Effector memory CD4-positive, alpha-beta T cell (primary cell): Measurements from ENCODE around the gene BASP1.

ENCODE experiments used
- DNase-seq, 3 donors: peaks; one replicate each; pipeline ENCODE4 v3.0.0-alpha.2; 2020
- H3K27ac ChIP-seq: 2 replicates; pipeline ENCODE4 v1.7.0; 2013; ENCODE audit warnings: mild to moderate bottlenecking, low read length, moderate library complexity; ENCODE audit not compliant: insufficient read depth, poor library complexity, severe bottlenecking
- H3K27me3 ChIP-seq: replicated peaks from 2 replicates; pipeline ENCODE4 v1.7.0; 2013; ENCODE audit warnings: mild to moderate bottlenecking, low read length; ENCODE audit not compliant: insufficient read depth, control insufficient read depth, poor library complexity, severe bottlenecking
- H3K36me3 ChIP-seq: 2 replicates; pipeline ENCODE4 v1.7.0; 2013; ENCODE audit warnings: mild to moderate bottlenecking, low read length, moderate library complexity; ENCODE audit not compliant: control insufficient read depth, insufficient read depth
- H3K4me1 ChIP-seq: 2 replicates; pipeline ENCODE4 v1.7.0; 2013; ENCODE audit warnings: low read length, mild to moderate bottlenecking; ENCODE audit not compliant: control insufficient read depth, insufficient read depth, poor library complexity, severe bottlenecking
- H3K4me3 ChIP-seq: 2 replicates; pipeline ENCODE4 v1.7.0; 2013; ENCODE audit warnings: low read length, low read depth, mild to moderate bottlenecking; ENCODE audit not compliant: insufficient read depth, poor library complexity, severe bottlenecking
- H3K9me3 ChIP-seq: 2 replicates; pipeline ENCODE4 v1.7.0; 2013; ENCODE audit warnings: mild to moderate bottlenecking, low read length, moderate library complexity; ENCODE audit not compliant: control insufficient read depth

The BASP1 gene

DNA sequence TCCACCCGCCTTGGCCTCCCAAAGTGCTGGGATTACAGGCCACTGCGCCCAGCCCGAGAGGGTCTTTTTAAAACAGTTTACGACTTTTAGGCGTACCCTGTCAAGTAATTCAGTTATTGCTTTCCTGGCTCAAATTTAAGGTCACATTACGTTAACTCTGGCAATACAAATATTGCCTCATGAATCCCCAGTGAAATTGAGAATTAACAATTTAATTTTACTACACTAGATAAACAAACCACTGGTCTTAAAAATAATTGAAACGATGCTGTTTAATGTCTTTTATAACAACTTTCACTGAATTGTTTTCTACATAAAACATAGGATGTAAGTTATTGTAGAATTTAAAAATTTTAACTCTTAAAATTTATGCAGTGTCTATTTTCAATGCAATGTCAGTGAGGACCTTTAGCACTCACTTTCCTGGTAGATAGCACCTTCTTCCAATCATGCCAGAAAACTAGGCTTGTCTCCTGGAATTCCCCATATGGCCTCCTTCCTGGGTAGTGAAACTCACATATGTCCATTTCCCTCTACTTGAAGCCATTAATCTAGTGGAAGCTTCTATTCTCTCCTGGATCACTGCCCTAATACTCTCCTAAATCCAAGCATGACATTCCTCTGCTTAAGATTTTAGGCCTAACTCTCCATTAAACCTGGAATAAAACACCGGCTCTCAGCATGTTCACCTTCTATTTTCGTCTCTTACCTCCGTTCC is 13.5 kb downstream of the BASP1 start:
- H3K4me1 ChIP-seq: no peaks in the 10 kb centered on the region

GRCh38 chr5:17232405-17232804 is 15.0 kb downstream of the BASP1 start:
- H3K4me1 ChIP-seq: no peaks in the 10 kb centered on the region
- no peaks in the 10 kb centered on the region for H3K9me3 ChIP-seq
- H3K4me3 ChIP-seq: no peak overlapping the region
- no peak for DNase-seq
- no peaks in the 10 kb centered on the region for H3K36me3 ChIP-seq
- no peaks in the 10 kb centered on the region for H3K27me3 ChIP-seq
- no peak overlapping the region for H3K27ac ChIP-seq

More for the DNA sequence above, 13.5 kb downstream of the BASP1 start:
- Histone ChIP-seq H3K36me3 (no peaks in the 10 kb centered on the region), H3K9me3 (no peaks in the 10 kb centered on the region), H3K27me3 (no peaks in the 10 kb centered on the region), H3K4me3 (no peak overlapping the region), H3K27ac (no peak overlapping the region)
- no peak for DNase-seq

GRCh38 chr5:17233488-17233887 is 16.1 kb downstream of the BASP1 start:
- H3K27ac ChIP-seq: no peak overlapping the region
- no peaks in the 10 kb centered on the region for H3K36me3 ChIP-seq
- no peak for DNase-seq
- no peaks in the 10 kb centered on the region for H3K9me3 ChIP-seq
- H3K4me3 ChIP-seq: no peak overlapping the region
- no peaks in the 10 kb centered on the region for H3K27me3 ChIP-seq
- no peaks in the 10 kb centered on the region for H3K4me1 ChIP-seq

DNA sequence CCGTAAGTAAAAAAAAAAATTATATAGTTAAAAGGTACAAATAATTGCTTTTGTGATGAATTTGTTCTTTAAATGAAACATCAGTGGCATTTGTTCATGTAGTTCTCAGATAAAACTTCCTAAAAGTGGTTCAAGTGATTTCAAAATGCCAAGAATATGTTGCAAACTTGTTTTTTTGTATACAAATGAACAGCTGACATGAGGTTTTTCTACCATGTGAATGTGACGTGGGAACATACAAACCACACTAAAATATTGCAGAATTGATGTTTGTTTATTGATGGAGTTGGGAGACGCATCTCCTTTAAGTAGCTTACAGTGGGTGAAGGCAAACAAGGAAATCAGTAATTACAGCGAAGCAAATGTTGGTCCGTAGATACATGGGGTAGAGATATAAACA is 16.9 kb downstream of the BASP1 start:
- no peaks in the 10 kb centered on the region for H3K9me3 ChIP-seq
- DNase-seq: no peak
- no peak overlapping the region for H3K27ac ChIP-seq
- H3K4me3 ChIP-seq: no peak overlapping the region
- no peaks in the 10 kb centered on the region for H3K27me3 ChIP-seq
- H3K36me3 ChIP-seq: no peaks in the 10 kb centered on the region
- no peaks in the 10 kb centered on the region for H3K4me1 ChIP-seq

- H3K27me3 ChIP-seq: no peaks in the 10 kb centered on the region
- H3K4me3 ChIP-seq: no peak overlapping the region
- H3K9me3 ChIP-seq: no peaks in the 10 kb centered on the region
- no peaks in the 10 kb centered on the region for H3K36me3 ChIP-seq
- no peak for DNase-seq
- no peaks in the 10 kb centered on the region for H3K4me1 ChIP-seq
- no peak overlapping the region for H3K27ac ChIP-seq
Measured at GRCh38 chr5:17235731-17236330, 18.4 kb downstream of the BASP1 start.

DNA sequence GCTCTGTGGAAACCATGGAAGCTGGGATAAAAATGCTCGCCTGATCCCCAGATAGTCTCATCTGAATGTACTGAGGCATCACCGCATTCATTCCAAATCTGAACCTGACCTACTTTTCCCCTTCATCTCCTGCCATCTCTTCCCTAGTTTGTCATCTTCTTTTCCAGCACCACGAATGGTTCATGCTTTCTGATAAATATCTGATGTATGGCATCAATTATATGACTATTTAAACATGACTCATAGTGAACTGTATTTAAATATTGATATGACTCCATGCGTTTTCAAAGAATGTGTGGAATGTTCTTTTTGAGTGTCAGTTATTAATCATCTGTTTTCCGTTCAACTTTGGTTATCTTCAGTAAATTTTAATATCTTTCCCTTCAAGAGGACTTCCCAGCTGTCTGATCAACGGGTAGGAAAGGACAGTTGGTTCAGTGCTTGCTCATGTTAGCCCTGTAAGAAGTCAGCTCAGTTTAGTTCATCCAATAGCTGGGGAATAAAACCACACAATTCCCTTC is 21.1 kb downstream of the BASP1 start:
- no peaks in the 10 kb centered on the region for H3K27me3 ChIP-seq
- H3K27ac ChIP-seq: no peak overlapping the region
- no peaks in the 10 kb centered on the region for H3K9me3 ChIP-seq
- H3K36me3 ChIP-seq: no peaks in the 10 kb centered on the region
- DNase-seq: no peak
- no peak overlapping the region for H3K4me3 ChIP-seq
- no peaks in the 10 kb centered on the region for H3K4me1 ChIP-seq

- Histone ChIP-seq H3K4me3 (no peak overlapping the region), H3K9me3 (no peaks in the 10 kb centered on the region), H3K36me3 (no peaks in the 10 kb centered on the region), H3K4me1 (no peaks in the 10 kb centered on the region), H3K27ac (no peak overlapping the region), H3K27me3 (no peaks in the 10 kb centered on the region)
- no peak for DNase-seq
Measured at GRCh38 chr5:17239953-17240352, 22.5 kb downstream of the BASP1 start.

- H3K4me1 ChIP-seq: no peaks in the 10 kb centered on the region
- H3K36me3 ChIP-seq: no peaks in the 10 kb centered on the region
- no peaks in the 10 kb centered on the region for H3K27me3 ChIP-seq
- no peak overlapping the region for H3K27ac ChIP-seq
- no peak for DNase-seq
- no peak overlapping the region for H3K4me3 ChIP-seq
- H3K9me3 ChIP-seq: no peaks in the 10 kb centered on the region
Measured at GRCh38 chr5:17240487-17240886, 23.1 kb downstream of the BASP1 start.

- no peaks in the 10 kb centered on the region for H3K36me3 ChIP-seq
- H3K4me3 ChIP-seq: no peak overlapping the region
- no peak for DNase-seq
- H3K9me3 ChIP-seq: no peaks in the 10 kb centered on the region
- H3K27me3 ChIP-seq: no peaks in the 10 kb centered on the region
- no peaks in the 10 kb centered on the region for H3K4me1 ChIP-seq
- no peak overlapping the region for H3K27ac ChIP-seq
Measured at GRCh38 chr5:17241635-17242034, 24.2 kb downstream of the BASP1 start.

- H3K4me1 ChIP-seq: no peaks in the 10 kb centered on the region
Measured at GRCh38 chr5:17243287-17244063, 26.0 kb downstream of the BASP1 start.

More at GRCh38 chr5:17243287-17244063, 26.0 kb downstream of the BASP1 start:
- H3K27ac ChIP-seq: no peak overlapping the region
- H3K9me3 ChIP-seq: no peaks in the 10 kb centered on the region
- no peaks in the 10 kb centered on the region for H3K36me3 ChIP-seq
- no peaks in the 10 kb centered on the region for H3K27me3 ChIP-seq
- H3K4me3 ChIP-seq: no peak overlapping the region
- DNase-seq: no peak
